B cell (primary cell): ENCODE results near the gene LRP1-AS.

Source experiments
- CTCF ChIP-seq: fragments of 200-600 bp; IDR thresholded peaks from one replicate; pipeline ENCODE4 v1.8.0; 2022; ENCODE audit warnings: antibody characterized with exemption, mild to moderate bottlenecking
- EZH2 ChIP-seq: IDR thresholded peaks from 2 replicates; pipeline ENCODE4 v1.6.1; 2012; ENCODE audit warnings: borderline replicate concordance, low read depth, mild to moderate bottlenecking, moderate library complexity, low read length; ENCODE audit not compliant: insufficient read depth, poor library complexity, severe bottlenecking

GRCh38 chr12:57165741-57166140 is 18.3 kb upstream of the LRP1-AS start:
- no peak for TF ChIP-seq CTCF
- TF ChIP-seq EZH2, result no peak
